Thyroid gland (tissue), 4 donors: ENCODE measurements around the gene NNMT.

Source experiments
- CTCF ChIP-seq, 6 experiments: fragments of 200-600 bp in 3 of 6; fragments of 450-650 bp in 3 of 6; sonication (generic) in 3 of 6; IDR thresholded peaks; one replicate each; pipeline ENCODE4 v1.5.1; 2016 to 2019; ENCODE audit warnings: antibody characterized with exemption in 6 of 6, mild to moderate bottlenecking in 2 of 6, inconsistent platforms in 1 of 6, moderate library complexity in 1 of 6
- POLR2A ChIP-seq, 2 donors: fragments of 450-650 bp; IDR thresholded peaks; one replicate each; pipeline ENCODE4 v1.6.1; 2017; ENCODE audit warnings: antibody characterized with exemption in 2 of 2, mild to moderate bottlenecking in 2 of 2, moderate library complexity in 1 of 2

- TF ChIP-seq CTCF (IDR thresholded peaks at IDR 0.05) = no peak
- TF ChIP-seq POLR2A (IDR thresholded peaks at IDR 0.05) = no peak
Observed at GRCh38 chr11:114302663-114303062, 6.5 kb downstream of the NNMT start.
